Stimulated activated CD8-positive, alpha-beta memory T cell treated with anti-CD3 and anti-CD28 coated beads, Interleukin-15, amount 100 ng/mL, for 4 hours (primary cell): ENCODE measurements around the gene AP2A2.
"Not testable (repeated sequence)": the region's sequence is repeated elsewhere in the genome, so short reads cannot be mapped to it uniquely, and the experiment has no call there.

Experiments used
- DNase-seq, 2 donors: peaks; one replicate each; pipeline ENCODE4 v3.0.0-alpha.2; 2020; ENCODE audit warnings: low read depth in 2 of 2

The AP2A2 gene

DNA sequence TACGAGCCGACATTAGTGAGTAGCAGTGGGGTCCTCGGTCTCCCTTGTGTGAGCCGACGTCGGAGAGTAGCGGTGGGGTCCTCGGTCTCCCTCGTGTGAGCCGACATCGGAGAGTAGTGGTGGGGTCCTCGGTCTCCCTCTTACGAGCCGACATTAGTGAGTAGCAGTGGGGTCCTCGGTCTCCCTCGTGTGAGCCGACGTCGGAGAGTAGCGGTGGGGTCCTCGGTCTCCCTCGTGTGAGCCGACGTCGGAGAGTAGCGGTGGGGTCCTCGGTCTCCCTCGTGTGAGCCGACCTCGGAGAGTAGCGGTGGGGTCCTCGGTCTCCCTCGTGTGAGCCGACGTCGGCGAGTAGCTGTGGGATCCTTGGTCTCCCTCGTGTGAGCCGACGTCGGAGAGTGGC, 49.7 kb downstream of the AP2A2 start:
- not testable (repeated sequence) for DNase-seq

DNA sequence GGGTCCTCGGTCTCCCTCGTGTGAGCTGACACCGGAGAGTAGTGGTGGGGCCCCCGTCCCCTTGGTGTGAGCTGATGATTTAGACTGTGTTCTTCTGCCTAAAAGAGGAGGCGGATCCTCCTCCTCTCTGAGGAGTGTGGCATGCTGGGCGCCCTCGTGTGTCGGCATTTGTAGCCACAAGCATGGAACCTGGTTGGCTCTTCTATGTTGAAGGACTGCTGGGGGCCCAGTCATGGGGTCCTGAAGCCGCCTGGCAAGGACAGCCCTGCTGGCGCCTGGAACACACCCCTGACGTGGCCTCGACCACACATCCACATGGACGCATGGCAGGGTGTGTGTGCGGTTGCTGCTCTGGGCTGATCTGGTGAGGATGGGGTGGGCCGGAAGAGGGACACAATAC, 50.2 kb downstream of the AP2A2 start:
- no peak for DNase-seq

GRCh38 chr11:976431-977160, 50.9 kb downstream of the AP2A2 start:
- no peak for DNase-seq

- DNase-seq: no peak
These were observed 52.4 kb downstream of the AP2A2 start for GRCh38 chr11:977830-978720.

DNA sequence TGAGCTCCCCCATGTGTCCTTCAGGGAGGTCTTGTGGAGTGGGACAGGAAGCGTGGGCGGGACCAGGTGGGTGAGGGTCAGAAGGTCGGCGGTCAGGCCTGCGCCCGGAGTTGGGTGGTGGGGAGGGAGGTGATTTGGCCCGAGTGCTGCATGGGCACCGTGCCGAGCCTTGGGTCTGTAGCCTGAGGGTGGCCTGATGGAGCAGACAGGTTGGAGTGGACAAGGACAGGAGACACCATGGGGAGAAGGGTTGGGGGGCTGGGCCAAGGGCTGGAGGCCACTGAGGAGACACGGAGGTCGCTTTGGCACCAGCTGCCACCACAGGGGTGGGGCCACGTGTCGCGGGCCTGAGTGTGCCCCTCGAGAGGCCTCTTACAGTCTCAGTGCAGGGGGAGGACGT, 53.1 kb downstream of the AP2A2 start:
- no peak for DNase-seq

- DNase-seq: no peak
These were observed 55.0 kb downstream of the AP2A2 start for GRCh38 chr11:980438-981357.

DNA sequence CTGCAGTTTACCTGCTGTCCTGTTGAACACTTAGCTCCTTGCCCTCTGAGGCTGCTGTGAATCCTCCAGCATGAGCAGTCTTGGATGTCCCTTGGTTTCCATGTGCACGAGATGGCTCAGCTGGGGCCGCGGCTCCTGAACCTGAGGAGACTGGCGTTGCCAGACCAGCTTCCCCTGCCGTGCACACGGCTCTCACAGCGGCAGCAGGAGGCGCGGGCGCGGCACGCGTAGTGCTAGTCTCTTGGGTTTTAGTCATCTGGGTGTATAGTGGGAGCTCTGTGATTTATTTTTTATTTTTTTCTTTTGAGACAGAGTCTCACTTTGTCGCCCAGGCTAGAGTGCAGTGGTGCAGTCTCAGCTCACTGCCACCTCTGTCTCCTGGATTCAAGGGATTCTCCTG, 56.1 kb downstream of the AP2A2 start:
- no peak for DNase-seq

DNA sequence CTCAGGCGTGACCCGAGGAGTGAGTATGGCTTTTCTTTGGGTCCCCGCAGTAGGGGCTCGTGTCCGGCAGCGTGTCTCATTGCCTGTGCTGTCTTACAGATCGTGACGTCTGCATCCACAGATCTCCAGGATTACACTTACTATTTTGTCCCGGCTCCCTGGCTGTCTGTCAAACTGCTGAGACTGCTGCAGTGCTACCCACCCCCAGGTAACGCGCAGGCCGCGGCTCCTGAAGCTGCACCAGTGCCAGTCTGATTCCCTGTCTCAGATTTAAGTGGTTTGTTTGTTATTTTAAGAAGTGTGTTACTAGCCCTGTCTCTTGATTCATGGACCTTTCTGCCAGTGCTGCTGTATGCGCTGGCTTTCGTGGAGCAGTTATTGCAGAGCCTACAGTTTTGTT, 58.9 kb downstream of the AP2A2 start:
- DNase-seq: no peak

DNA sequence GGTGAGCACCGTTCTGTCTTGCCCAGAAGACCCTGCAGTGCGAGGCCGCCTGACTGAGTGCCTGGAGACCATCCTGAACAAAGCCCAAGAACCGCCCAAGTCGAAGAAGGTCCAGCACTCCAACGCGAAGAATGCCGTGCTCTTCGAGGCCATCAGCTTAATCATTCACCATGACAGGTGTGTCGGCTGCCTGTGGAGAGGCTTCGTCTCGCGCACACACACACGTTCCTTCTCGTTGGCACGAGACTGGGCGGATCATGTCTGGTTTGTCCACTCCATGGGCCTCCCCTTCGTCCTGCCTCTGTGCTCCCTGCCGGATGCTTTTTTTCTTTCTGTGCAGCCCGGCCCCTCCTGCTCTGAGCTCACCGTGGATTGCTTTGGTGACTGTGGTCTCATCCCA, 59.7 kb downstream of the AP2A2 start:
- DNase-seq: no peak

- no peak for DNase-seq
These were observed 60.2 kb downstream of the AP2A2 start for GRCh38 chr11:985848-986247.

DNA sequence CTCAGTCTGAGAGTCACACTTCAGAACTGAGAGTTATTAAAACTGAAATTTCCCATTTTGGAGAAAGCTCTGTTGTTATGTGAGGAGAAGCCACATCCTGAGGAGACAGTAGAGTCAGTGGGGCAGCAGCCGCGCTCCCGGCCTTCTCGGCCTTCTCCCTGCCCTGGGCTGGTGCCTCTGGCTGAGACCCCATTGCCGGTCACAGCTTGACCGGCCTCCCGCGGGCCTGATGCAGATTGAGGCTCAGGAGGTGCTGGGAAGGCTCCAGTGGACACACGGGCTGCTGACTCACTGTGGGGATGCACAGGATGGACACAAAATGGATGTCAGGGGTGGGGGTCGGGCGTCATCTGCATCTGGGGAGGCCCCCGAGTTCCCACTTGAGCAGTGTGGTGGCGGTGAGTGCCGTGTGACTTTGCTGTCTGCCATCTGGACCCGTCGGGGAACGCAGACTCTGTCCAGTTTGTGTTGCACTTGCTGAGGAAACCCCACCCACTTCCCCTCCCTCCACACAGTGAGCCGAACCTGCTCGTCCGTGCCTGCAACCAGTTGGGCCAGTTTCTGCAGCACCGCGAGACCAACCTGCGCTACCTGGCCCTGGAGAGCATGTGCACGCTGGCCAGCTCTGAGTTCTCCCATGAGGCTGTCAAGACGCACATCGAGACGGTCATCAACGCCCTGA, 60.7 kb downstream of the AP2A2 start:
- DNase-seq: no peak

- no peak for DNase-seq
These were observed 61.3 kb downstream of the AP2A2 start for GRCh38 chr11:986952-987305.

GRCh38 chr11:987671-988070, 62.0 kb downstream of the AP2A2 start:
- DNase-seq: no peak

DNA sequence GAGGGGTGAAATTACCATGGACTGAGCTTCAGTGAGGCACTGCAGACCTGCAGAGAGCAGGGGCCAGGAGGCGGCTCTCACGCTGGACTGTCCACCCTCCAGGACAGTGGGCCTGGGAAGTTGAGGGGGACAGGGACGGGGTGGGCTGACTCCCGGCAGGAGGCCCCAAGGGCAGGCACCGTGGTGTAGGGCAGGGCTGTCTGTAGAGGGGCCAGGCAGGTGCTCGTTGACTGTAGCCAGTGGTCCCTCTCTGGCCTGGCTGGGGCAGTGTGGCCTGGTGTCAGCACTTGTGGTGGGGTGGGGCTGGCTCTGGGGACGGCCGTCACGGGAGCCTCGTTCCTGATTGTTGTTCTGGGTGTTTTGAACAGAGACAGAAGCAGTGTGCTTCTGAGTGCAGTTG, 64.4 kb downstream of the AP2A2 start:
- DNase-seq: no peak

- DNase-seq: no peak
These were observed 65.4 kb downstream of the AP2A2 start for GRCh38 chr11:991034-991433.

- no peak for DNase-seq
These were observed 66.1 kb downstream of the AP2A2 start for GRCh38 chr11:991711-992307.

DNA sequence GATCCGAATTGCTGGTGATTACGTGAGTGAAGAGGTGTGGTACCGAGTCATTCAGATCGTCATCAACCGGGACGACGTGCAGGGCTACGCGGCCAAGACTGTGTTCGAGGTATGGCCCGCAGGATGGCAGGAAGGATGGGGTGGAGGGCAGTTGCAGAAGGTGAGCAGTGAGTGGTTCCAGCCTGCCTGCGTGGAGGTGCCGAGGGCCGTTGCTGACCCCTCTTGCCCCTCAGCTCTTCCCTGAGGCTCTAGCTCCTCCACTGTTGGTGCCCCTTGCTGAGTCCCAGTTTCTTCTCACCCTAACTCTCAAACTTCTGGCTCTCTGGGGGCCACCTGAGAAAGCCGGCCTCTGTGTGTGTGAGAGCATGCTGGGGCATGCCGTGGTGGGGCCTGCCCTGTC, 66.9 kb downstream of the AP2A2 start:
- DNase-seq: no peak

GRCh38 chr11:993632-994167, 68.0 kb downstream of the AP2A2 start:
- no peak for DNase-seq

DNA sequence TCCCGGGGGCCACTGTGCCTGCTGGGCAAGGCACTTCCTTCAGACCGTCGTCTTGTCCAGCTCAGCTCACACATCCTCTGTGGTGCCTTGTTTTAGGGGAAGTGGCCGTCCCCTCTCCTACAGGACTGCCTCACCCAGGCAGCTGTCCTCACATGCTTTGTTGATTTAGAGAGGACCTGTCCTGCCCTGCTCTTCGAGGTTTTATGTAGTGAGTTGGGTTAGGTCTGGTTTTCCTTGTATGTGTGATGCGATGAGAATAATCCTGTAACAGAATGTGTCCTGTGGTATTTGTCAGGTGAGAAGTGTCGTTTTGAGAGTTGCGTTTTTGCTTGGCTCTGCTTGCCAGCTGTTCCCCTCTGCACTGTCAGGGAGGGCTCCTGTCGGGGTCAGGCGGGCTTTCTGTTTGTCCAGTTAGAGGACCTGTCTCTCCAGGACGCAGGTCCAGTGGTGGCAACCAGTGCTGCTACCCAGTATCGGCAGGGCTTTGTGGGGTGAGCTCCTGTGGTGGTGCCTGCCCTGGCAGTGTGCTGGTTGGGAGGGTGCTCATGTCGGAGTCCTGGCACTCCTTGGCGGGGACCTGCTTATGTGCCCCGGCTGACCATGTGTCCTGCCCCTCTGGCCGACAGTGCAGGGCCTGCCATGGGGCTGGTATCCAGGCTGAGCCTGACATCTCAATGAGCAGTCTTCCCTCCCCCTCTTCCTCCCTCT, 69.5 kb downstream of the AP2A2 start:
- no peak for DNase-seq

DNA sequence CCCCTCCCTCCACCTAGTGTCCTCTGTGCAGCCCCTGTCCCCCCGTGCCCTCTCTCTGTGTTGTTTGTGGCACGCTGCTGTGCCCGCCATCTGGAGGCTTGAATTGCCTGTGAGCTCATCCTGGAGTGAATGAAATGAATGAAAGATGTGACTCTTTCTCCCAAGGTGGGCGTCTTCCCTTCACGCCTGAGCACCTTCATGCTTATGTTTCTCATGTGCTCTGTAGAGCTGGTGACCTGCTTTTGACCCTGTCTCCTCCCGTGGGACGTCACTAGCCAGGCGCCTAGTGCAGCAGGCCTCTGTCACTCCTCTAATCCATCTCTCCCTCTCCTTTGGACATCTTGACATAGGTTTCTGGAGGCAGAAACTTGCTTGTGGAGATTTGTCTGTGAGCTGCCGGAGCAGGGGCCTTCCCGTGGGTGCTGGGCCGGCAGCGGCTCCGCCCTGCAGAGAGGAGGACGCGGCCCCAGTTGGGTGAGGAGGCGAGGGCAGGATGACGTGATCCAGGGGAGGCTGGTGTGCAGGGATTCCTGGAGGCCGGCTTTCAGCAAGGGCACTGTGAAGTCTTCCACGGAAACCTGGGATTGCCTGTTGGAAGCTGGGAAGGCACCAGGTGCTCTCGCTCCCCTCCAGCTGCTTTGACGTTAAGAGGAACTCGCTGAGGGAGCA, 70.2 kb downstream of the AP2A2 start:
- DNase-seq: no peak
